Putamen (tissue), 1 donor: ENCODE measurements around the gene E2F4.

ENCODE experiments used
- DNase-seq: peaks from one replicate; pipeline ENCODE4 v3.0.0-alpha.2; 2016; ENCODE audit warnings: low spot score

E2F4 gene

GRCh38 chr16:67157892-67158635, 33.9 kb upstream of the E2F4 start:
- DNase-seq, result no peak

- no peak for DNase-seq
These were observed 33.0 kb upstream of the E2F4 start for GRCh38 chr16:67158637-67159600.

- no peak for DNase-seq
These were observed 30.3 kb upstream of the E2F4 start for GRCh38 chr16:67161595-67162058.

- no peak for DNase-seq
These were observed 29.3 kb upstream of the E2F4 start for GRCh38 chr16:67162506-67163163.

GRCh38 chr16:67163164-67163998, 28.6 kb upstream of the E2F4 start:
- peak; percentile 85 for DNase-seq

- DNase-seq, result no peak
These were observed 27.9 kb upstream of the E2F4 start for GRCh38 chr16:67163999-67164558.

GRCh38 chr16:67164599-67165061, 27.3 kb upstream of the E2F4 start, which contains the start of gene HSF4:
HSF4 (plus strand) TSS chr16:67164745; CDS start chr16:67164812, 67 bp downstream.
- no peak for DNase-seq

GRCh38 chr16:67165121-67166078, 26.6 kb upstream of the E2F4 start:
- no peak for DNase-seq

- DNase-seq, result no peak
These were observed 25.8 kb upstream of the E2F4 start for GRCh38 chr16:67166110-67166547.

- DNase-seq, result no peak
These were observed 25.3 kb upstream of the E2F4 start for GRCh38 chr16:67166598-67167168.

GRCh38 chr16:67167588-67167987, 24.4 kb upstream of the E2F4 start:
- no peak for DNase-seq

- DNase-seq, result no peak
These were observed 22.9 kb upstream of the E2F4 start for GRCh38 chr16:67169011-67169451.

GRCh38 chr16:67169642-67170167, 22.2 kb upstream of the E2F4 start:
- no peak for DNase-seq

GRCh38 chr16:67170168-67170948, 21.6 kb upstream of the E2F4 start, which contains the start of gene NOL3:
NOL3 (plus strand) TSS chr16:67170538.
- DNase-seq, result no peak

GRCh38 chr16:67170949-67171649, 20.9 kb upstream of the E2F4 start:
- DNase-seq, result no peak

GRCh38 chr16:67173323-67173722, 18.6 kb upstream of the E2F4 start:
- no peak for DNase-seq
